HG03439 (cell line): ENCODE measurements around the gene HERC3.

Experiments used
- ATAC-seq: cut with Tn5 transposase; IDR thresholded peaks from one replicate; pipeline ENCODE4 v1.9.1; 2021; ENCODE audit warnings: mild to moderate bottlenecking, moderate library complexity; ENCODE audit not compliant: unreplicated experiment

Gene HERC3

GRCh38 chr4:88591787-88592599, at the start of gene HERC3:
TSS of gene HERC3 (plus strand) at chr4:88592480. CDS start at chr4:88605824, 13,344 bp downstream.
- ATAC-seq: peak; percentile 97

- no peak for ATAC-seq
These were observed 42.5 kb upstream of the HERC3 start for GRCh38 chr4:88549815-88550214.

GRCh38 chr4:88567591-88567990, 24.7 kb upstream of the HERC3 start:
- no peak for ATAC-seq

GRCh38 chr4:88570001-88570400, 22.3 kb upstream of the HERC3 start:
- no peak for ATAC-seq

GRCh38 chr4:88573276-88573980, 18.9 kb upstream of the HERC3 start:
- ATAC-seq: no peak

- ATAC-seq: no peak
These were observed 18.3 kb upstream of the HERC3 start for GRCh38 chr4:88573995-88574394.

GRCh38 chr4:88575186-88575585, 17.1 kb upstream of the HERC3 start:
- ATAC-seq: no peak

GRCh38 chr4:88582493-88582892, 9.8 kb upstream of the HERC3 start:
- ATAC-seq: no peak

GRCh38 chr4:88583631-88584470, 8.4 kb upstream of the HERC3 start:
- ATAC-seq: no peak

GRCh38 chr4:88584471-88584900, 7.8 kb upstream of the HERC3 start:
- no peak for ATAC-seq

GRCh38 chr4:88585917-88586316, 6.4 kb upstream of the HERC3 start:
- no peak for ATAC-seq

GRCh38 chr4:88587306-88587705, 5.0 kb upstream of the HERC3 start:
- no peak for ATAC-seq

- peak; percentile 83 for ATAC-seq
These were observed 544 bp downstream of the HERC3 start for GRCh38 chr4:88592600-88593448.

GRCh38 chr4:88597970-88598660, 5.8 kb downstream of the HERC3 start:
- no peak for ATAC-seq

GRCh38 chr4:88599298-88599697, 7.0 kb downstream of the HERC3 start:
- no peak for ATAC-seq

GRCh38 chr4:88599714-88600113, 7.4 kb downstream of the HERC3 start:
- ATAC-seq: no peak

- ATAC-seq: no peak
These were observed 8.0 kb downstream of the HERC3 start for GRCh38 chr4:88600176-88600838.

- no peak for ATAC-seq
These were observed 12.8 kb downstream of the HERC3 start for GRCh38 chr4:88604978-88605678.

GRCh38 chr4:88605736-88606135, 13.5 kb downstream of the HERC3 start:
- no peak for ATAC-seq
